Measurements from ENCODE around the gene NDUFAF5.

Gene NDUFAF5

DNA sequence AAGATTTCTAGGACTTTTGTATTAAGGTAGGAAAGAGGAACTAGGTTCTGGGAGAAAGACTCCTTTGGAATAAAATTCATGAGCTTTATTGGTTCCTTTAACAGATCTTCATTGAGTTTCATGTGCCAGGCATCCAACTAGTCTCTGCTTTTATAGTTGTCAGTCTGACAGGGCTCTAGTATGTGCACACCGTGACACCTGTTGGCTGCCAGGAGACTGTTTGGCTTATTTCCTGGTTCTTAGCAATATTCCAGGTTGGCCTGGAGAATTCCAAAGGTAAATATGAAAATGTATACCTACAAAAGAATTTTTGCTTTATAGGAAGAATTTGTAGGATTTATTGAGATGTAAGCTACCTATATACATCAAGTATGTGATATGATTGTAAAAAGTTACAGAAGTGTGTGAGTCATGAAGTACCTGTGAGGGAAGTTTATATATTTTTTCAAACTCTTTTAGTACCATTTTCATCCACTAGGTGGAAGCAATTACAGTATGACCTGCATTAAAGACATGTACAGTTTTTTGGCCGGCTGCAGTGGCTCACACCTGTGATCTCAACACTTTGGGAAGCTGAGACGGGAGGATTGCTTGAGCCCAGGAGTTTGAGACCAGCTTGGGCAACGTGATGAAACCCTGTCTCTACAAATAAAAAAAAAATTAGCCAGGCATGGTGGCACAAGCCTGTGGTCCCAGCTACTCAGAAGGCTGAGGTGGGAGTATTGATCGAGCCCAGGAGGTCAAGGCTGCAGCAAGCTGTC, 35.2 kb downstream of the NDUFAF5 start:
- TF ChIP-seq MYC (IDR thresholded peaks at IDR 0.05; ENCODE audit: low read depth, low read length) = no peak
- TF ChIP-seq, protein P1, sequence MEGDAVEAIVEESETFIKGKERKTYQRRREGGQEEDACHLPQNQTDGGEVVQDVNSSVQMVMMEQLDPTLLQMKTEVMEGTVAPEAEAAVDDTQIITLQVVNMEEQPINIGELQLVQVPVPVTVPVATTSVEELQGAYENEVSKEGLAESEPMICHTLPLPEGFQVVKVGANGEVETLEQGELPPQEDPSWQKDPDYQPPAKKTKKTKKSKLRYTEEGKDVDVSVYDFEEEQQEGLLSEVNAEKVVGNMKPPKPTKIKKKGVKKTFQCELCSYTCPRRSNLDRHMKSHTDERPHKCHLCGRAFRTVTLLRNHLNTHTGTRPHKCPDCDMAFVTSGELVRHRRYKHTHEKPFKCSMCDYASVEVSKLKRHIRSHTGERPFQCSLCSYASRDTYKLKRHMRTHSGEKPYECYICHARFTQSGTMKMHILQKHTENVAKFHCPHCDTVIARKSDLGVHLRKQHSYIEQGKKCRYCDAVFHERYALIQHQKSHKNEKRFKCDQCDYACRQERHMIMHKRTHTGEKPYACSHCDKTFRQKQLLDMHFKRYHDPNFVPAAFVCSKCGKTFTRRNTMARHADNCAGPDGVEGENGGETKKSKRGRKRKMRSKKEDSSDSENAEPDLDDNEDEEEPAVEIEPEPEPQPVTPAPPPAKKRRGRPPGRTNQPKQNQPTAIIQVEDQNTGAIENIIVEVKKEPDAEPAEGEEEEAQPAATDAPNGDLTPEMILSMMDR (IDR thresholded peaks at IDR 0.05; ENCODE audit: low read depth, low read length) = peak; percentile 15
- H3K4me3 ChIP-seq (ENCODE audit: low read depth, low read length) = no peak overlapping the region
- peak; percentile 63 for DNase-seq (ENCODE audit: low read depth)

DNA sequence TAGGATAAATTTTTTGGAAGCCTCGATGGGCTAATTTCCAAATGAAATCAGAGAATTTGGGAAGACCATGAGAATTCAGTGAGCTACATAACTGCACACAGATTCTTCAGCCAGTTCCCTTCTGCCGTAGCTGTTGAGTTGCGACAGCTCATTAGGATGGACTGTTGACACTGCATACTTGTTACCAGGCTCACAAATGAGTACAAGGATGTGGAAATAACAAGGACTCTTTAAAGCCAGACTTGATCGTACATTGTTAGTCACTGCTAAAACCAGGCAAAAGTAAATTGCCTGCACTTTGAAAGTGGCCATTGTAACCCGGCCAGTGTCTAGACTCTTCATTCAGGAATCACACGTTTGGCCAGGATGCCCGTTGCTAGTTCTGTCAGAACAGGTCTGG, 37.0 kb downstream of the NDUFAF5 start:
- no peak overlapping the region for H3K4me3 ChIP-seq (ENCODE audit: low read depth, low read length)
- DNase-seq (ENCODE audit: low read depth) = peak; percentile 17
- TF ChIP-seq POLR2A (IDR thresholded peaks at IDR 0.05; ENCODE audit: extremely low read depth, insufficient read length) (no peak), MYC (IDR thresholded peaks at IDR 0.05; ENCODE audit: low read depth, low read length) (no peak)
- TF ChIP-seq, protein P1 (IDR thresholded peaks at IDR 0.05; ENCODE audit: low read depth, low read length) = no peak
- TF ChIP-seq, protein P2, sequence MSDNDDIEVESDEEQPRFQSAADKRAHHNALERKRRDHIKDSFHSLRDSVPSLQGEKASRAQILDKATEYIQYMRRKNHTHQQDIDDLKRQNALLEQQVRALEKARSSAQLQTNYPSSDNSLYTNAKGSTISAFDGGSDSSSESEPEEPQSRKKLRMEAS (IDR thresholded peaks at IDR 0.05; ENCODE audit: low read depth, low read length) = no peak

DNA sequence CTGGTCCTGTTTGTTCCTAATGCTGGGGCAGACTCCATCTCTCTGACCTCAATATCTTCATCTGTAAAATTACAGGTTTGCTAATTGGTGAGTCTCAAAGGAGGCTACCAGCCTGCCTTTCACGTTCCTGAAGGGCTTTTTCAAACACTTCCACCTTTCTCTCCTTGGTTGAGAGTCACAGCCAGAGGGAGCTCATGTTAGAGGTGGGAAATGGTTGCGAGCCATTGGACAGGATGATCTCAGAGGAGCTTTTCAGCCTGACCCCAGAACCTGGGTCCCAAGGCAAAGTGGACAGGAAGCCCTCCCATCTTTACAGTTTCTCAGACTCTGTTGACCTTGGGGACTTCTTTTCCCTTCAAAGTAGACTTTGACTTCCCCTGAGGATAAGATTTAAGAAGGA, 37.6 kb downstream of the NDUFAF5 start:
- TF ChIP-seq MYC (IDR thresholded peaks at IDR 0.05; ENCODE audit: low read depth, low read length) (no peak), POLR2A (IDR thresholded peaks at IDR 0.05; ENCODE audit: extremely low read depth, insufficient read length) (no peak)
- TF ChIP-seq, protein P1 (IDR thresholded peaks at IDR 0.05; ENCODE audit: low read depth, low read length) = no peak
- TF ChIP-seq, protein P2 (IDR thresholded peaks at IDR 0.05; ENCODE audit: low read depth, low read length) = no peak
- H3K4me3 ChIP-seq (ENCODE audit: low read depth, low read length) = no peak overlapping the region

DNA sequence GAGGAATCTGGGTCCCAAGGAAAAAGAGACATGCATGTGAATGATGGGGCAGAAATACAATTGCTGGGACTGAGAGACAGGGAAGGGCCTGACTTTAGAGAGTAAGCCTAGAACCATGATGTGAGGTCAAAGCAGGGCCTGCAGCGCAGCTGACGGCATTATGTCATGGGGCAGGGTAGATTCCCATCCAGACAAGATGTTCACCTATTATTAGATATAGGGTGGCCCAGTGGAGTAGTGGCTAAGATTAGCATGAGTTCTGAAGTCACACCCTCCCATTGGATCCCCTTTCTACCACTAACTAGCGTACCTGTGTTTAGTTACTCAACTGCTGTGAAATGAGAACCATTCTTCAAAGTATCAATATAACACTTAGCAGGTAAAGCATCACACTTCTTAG, 39.6 kb downstream of the NDUFAF5 start:
- no peak for DNase-seq (ENCODE audit: low read depth)
- TF ChIP-seq MYC (IDR thresholded peaks at IDR 0.05; ENCODE audit: low read depth, low read length) (no peak), POLR2A (IDR thresholded peaks at IDR 0.05; ENCODE audit: extremely low read depth, insufficient read length) (no peak)
- TF ChIP-seq, protein P2 (IDR thresholded peaks at IDR 0.05; ENCODE audit: low read depth, low read length) = no peak
- TF ChIP-seq, protein P1 (IDR thresholded peaks at IDR 0.05; ENCODE audit: low read depth, low read length) = no peak
- H3K4me3 ChIP-seq (ENCODE audit: low read depth, low read length) = no peak overlapping the region

More for the DNA sequence above, 37.6 kb downstream of the NDUFAF5 start:
- DNase-seq (ENCODE audit: low read depth) = no peak

DNA sequence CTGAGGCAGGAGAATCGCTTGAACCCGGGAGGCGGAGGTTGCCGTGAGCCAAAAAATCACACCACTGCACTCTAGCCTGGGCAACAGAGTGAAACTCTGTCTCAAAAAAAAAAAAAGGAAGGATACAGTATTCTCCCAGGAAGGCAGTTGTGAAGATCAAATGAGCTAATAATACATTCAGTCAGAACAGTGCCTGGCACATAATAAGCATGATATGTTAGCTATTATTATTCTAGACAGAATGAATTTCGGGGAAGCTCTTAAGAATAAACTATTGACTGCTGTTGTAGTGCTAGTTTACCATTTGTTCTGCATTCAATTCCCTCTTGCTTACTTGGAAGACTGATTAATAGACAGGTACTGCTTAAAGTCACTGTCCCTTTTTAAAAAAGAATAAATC, 40.6 kb downstream of the NDUFAF5 start:
- TF ChIP-seq, protein P2 (IDR thresholded peaks at IDR 0.05; ENCODE audit: low read depth, low read length) = no peak
- TF ChIP-seq, protein P1 (IDR thresholded peaks at IDR 0.05; ENCODE audit: low read depth, low read length) = no peak
- TF ChIP-seq MYC (IDR thresholded peaks at IDR 0.05; ENCODE audit: low read depth, low read length) = no peak
- TF ChIP-seq POLR2A (IDR thresholded peaks at IDR 0.05; ENCODE audit: extremely low read depth, insufficient read length) = no peak
- no peak overlapping the region for H3K4me3 ChIP-seq (ENCODE audit: low read depth, low read length)
- DNase-seq (ENCODE audit: low read depth) = no peak

Measured in NB4 (cell line).